Nephron progenitor cell (in vitro differentiated cells): Measurements from ENCODE around the gene C1QTNF7.

Experiments
- DNase-seq: peaks from one replicate; pipeline ENCODE4 v3.0.0; 2021
- H3K27ac Mint-ChIP-seq: 2 replicates; pipeline ENCODE4 v1.8.0; 2021; ENCODE audit warnings: mild to moderate bottlenecking, moderate library complexity, mixed read lengths
- H3K27me3 Mint-ChIP-seq: 2 replicates; pipeline ENCODE4 v1.8.0; 2021; ENCODE audit warnings: mild to moderate bottlenecking, low read depth, mixed read lengths; ENCODE audit not compliant: poor library complexity
- H3K36me3 Mint-ChIP-seq: 2 replicates; pipeline ENCODE4 v1.8.0; 2021; ENCODE audit warnings: low read depth, mixed read lengths
- H3K4me1 Mint-ChIP-seq: 2 replicates; pipeline ENCODE4 v1.8.0; 2021; ENCODE audit warnings: mixed read lengths
- H3K4me3 Mint-ChIP-seq: 2 replicates; pipeline ENCODE4 v1.8.0; 2021; ENCODE audit warnings: mild to moderate bottlenecking, moderate library complexity, mixed read lengths
- H3K9me3 Mint-ChIP-seq: 2 replicates; pipeline ENCODE4 v1.8.0; 2021; ENCODE audit warnings: mild to moderate bottlenecking, moderate library complexity, mixed read lengths
- CTCF ChIP-seq: fragments of 200-600 bp; sonication (generic); IDR thresholded peaks from 2 replicates; pipeline ENCODE4 v1.5.0; 2021; ENCODE audit warnings: antibody characterized with exemption

C1QTNF7 gene

DNA sequence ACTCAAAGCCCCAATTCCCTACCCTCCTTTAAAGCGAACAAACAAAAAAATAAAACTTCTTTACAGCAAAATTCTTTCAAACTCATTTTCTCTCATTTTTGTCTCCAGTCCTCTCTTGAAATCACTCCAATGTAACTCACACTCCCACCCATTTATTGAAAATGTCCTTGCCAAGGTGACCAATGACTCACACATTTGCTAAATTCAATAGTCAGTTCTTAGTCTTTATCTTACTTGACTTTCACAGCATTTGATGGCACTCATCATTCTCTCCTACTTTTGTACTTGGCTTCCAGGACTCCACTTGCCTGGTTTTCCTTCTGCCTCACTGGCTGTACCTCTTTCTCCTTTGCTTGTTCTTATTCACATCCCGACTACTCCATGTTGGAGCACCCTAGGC, 61.7 kb downstream of the C1QTNF7 start:
- Mint-ChIP-seq H3K27me3 (peaks cover 4% of the 10 kb centered on the region), H3K4me3 (no peak overlapping the region), H3K27ac (no peak overlapping the region), H3K4me1 (no peaks in the 10 kb centered on the region), H3K9me3 (peaks cover 59% of the 10 kb centered on the region), H3K36me3 (peaks cover 87% of the 10 kb centered on the region)
- no peak for TF ChIP-seq CTCF
- no peak for DNase-seq

DNA sequence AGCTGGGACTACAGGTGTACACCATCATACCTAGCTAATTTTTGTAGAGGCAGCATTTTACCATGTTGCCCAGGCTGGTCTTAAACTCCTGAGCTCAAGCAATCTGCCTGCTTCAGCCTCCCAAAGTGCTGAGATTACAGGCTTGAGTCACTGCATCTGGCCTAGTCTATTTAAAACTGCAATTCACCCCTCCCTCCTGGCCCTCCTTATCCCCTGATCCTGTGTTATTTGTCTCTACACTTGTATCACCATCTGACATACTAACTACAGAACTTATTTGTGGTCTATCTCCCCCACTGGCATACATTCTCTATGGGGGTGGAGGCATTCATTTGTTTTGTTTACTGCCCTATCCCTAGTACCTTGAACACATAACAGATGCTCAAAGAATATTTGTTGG, 65.6 kb downstream of the C1QTNF7 start:
- no peak for DNase-seq
- H3K4me3 Mint-ChIP-seq = no peak overlapping the region
- no peaks in the 10 kb centered on the region for H3K4me1 Mint-ChIP-seq
- peaks cover 46% of the 10 kb centered on the region for H3K9me3 Mint-ChIP-seq
- no peak for TF ChIP-seq CTCF
- peaks cover 4% of the 10 kb centered on the region for H3K27me3 Mint-ChIP-seq
- H3K36me3 Mint-ChIP-seq = peaks cover 79% of the 10 kb centered on the region
- H3K27ac Mint-ChIP-seq = no peak overlapping the region

DNA sequence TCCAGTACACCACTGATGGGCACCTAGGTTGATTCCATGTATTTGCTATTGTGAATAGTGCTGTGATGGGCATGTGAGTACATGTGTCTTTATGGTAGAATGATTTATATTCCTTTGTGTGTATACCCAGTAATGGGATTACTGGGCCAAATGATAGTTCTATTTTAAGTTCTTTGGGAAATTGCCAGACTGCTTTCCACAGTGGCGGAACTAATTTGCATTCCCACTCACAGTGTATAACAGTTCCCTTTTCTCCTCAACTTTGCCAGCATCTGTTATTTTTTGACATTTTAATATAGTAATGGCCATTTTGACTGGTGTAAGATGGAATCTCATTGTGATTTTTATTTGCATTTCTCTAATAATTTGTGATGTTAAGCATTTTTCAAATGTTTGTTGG, 67.8 kb downstream of the C1QTNF7 start:
- no peak overlapping the region for H3K27ac Mint-ChIP-seq
- DNase-seq = no peak
- no peaks in the 10 kb centered on the region for H3K27me3 Mint-ChIP-seq
- H3K9me3 Mint-ChIP-seq = peaks cover 30% of the 10 kb centered on the region
- H3K4me1 Mint-ChIP-seq = peaks cover 1% of the 10 kb centered on the region
- no peak overlapping the region for H3K4me3 Mint-ChIP-seq
- no peak for TF ChIP-seq CTCF
- H3K36me3 Mint-ChIP-seq = peaks cover 57% of the 10 kb centered on the region
